Measurements from ENCODE around the gene ZNF664.

Gene ZNF664

DNA sequence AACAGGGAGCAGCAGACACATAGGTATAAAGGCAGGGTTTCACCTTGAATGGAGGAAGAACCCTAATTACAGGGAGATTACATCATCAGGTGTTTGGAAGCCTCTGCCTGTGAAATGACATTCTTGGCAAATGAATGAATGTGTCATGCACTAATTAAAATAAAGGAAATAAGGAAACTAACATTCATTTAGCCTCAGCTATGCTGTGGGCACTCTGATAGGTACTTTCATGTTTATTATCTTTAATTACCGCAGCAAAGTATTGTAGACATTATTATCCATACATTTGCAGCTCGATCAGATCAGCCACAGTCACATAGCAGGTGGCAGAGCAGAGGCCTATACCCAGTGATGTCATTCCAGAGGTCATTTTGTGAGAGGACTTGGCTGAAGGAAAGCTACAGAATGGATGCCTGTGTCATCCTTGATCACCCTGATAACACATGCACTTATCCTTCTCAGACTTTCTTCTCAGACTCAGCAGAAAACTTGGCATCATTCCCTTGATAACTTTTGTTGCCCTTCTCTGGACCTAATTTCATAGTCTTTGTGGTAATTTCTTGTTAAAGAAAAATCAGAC, 18.4 kb downstream of the ZNF664 start:
- DNase-seq: no peak

DNA sequence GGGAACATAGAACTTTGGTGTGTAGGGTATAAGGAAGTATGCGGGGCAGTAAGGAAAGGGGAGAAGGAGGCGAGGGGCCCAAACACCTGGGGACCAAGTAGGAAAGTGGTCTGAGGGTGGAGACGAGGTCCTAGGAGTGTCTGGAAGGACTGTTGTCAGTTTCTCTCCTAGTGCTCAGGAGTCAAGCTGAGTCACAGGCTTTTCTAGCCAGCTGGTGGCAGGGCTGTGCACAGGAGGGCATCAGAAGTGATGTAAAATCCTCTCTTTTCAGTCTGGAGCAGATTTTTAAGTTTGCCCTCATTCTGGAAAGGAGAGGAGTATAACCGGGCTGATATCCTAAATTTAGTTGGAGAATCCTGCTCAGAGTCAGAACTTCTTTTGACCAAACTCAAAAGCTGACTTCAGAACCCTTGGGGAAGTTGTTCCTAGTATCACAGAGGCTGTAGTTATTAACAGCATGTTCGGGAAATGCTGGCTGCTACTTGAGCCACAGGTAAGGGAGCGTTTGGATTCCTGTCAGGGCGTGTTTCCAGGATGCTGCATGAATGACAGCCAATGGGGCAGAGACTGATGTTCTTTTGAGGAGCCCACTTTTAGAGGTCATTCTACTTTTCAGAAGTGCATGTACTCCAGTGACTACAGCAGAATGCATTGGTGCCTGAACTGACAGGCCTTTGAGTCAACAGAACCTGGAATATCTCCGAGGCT, 19.3 kb downstream of the ZNF664 start:
- no peak for DNase-seq

DNA sequence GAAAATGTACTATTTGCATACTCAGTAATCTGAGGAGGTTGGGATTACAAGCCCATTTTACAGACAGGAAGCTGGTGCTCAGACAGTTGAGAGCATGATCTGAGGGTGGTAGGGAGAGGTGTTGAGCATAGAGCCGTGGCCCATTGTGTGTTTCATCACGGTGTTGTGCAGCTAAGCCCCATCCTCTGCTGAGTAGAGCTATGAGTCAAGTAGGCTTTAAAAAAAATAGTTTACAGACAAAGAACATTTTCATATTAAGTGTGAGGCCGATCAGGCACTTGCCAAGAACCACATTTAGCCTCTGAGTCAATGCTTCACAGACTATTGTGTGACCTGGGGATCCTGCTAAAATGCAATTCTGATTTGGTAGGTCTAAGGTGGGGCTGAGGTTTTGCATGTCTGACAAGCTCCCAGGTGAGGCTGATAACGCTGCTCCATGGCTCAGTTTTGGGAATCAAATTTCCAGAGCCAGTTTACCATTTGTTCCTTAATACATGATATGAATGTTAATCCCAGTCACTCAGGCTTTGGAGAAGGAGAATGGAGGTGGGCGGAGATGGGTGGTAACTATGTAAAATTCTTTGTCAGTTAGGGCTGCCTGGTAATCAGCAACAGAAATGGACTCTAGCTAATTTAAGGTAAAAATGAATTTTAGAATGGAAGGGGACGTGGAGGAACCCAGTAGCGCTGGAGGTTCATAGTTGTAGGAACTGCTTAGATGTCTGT, 22.2 kb downstream of the ZNF664 start:
- DNase-seq: no peak

DNA sequence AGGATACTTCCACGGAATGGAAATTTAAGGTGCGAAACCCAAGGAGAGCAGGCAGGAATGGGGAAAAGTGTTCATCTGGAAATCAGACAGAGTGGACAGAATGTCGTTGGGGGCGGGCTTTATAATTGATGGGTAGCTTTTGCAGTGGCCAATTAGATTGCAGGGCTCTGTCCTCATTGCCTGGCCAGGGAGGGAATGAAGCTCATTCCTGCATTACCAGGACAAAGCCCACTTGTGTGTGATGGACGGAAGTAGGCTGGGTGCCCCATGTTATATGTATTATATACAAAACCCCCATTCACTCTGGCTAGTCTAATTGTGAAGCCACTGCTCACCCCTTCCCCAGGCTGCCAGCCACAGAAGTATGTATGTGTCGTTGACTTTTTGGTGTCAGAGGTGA, 23.6 kb downstream of the ZNF664 start:
- no peak for DNase-seq

DNA sequence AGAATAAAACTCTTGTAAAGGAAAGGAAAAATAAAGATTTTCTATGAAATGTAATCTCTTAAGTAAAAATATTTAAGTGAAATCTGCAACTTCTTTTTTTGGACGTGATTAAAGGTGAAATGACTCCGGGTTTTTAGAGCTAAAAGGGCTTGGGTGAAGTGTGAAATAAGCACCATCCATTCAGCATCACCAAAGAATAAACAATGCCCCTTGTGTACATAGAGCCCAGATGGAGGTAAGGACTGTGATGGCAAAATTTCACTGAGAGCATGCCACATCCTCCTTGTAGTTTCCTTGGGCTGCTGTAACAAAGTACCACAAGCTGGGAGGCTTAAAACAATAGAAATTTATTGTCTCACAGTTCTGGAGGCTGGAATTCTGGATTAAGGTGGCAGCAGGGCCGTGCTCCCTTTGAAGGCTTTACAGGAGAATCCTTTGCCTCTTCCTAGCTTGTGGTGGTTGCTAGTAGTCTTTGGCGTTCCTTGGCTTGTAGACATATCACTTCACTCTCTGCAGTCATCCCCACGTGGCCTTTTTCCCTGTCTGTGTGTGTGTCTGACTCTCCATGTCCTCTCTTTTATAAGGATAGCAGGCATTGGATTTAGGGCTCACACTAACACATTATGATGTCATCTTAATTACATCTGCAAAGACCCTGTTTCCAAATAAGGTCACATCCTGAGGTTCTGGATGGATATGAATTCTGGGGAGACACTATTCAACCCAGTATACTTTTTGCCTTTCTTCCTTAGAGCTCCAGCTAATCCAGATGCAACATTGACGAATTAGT, 24.2 kb downstream of the ZNF664 start:
- no peak for DNase-seq

DNA sequence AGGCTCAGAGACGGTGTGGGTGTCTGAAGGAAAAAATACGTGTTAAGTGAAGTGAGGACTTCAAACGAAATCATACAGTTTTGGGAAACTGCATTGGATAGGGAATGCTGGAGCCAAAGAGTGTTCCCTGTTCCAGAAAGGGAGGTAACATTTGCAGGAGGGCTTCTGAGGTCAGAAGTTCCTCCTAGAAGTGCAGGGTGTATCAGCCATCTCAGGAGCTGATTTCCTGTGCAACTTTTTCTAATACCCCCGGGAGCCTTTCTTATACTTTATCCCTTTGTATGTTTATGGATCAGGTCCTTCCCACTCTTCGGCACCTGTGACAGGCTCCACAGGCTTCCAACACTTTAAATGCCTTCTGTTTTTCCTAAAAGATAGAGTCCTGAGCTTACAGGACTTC, 24.9 kb downstream of the ZNF664 start:
- DNase-seq: no peak

DNA sequence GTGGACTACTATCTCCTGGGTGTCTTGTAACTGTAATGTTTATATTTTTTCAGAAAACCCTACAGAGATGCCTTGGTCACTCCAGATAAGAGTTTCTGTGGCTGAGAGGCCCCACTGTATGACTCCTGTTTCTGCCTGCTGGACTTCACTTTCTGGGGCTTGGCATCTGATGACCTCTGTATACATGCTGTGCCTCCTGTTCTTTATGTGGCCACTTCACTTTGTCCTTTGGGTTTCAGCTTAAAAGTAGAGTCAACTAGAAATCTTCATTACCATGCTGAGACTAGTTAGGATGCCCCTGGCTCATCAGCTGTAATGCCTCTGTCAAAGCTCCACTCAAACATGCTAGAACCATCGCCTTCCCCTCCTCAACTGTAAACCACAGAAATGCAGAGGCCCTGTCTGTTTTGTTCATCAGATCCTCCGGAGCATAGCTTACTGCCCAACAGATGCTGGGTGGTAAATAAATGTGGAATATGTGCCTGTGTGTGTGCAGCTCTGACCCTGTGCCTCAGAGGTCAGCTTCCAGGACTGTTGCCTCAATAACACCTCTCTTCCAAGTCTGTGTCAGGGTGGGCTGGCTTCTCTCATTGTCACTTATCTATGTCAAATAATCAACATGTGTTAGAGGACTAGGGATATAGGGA, 25.5 kb downstream of the ZNF664 start:
- DNase-seq: no peak

DNA sequence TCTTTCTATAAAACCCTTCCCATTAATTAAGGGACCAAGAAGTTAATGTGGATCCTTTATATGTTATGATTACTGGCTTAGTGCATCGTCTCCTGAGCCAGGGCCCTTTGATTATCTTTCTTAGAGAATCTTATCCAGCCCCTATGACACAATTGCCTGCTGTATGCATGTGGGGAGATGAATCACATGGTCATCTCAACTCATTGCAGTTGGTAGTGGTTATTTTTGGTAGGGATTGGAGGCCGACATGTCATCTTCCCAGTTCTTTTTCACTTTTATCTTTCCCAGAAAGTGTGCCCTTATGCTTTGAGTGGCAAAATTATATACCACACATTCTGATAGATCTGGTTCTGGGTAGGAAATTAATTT, 26.0 kb downstream of the ZNF664 start:
- DNase-seq: no peak

DNA sequence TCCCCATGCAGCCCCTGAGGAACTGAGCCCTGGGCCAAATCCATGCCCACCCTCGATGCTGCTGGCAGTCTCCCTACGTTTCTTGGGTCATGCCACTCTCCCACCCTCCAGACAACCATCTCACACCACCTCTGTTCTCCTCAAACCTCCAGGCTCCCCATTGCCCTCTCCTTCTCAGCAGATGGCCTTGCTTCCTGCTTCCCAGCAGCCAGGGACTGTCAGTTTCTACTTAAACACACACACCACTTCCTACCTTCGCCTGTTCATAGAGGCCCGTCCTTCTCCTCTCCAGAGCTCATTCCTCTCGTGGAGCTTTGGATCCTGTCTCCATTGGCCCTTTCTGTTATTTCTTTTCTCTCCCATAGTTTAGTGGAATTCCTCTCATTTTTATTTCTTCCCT, 27.1 kb downstream of the ZNF664 start:
- DNase-seq: no peak

DNA sequence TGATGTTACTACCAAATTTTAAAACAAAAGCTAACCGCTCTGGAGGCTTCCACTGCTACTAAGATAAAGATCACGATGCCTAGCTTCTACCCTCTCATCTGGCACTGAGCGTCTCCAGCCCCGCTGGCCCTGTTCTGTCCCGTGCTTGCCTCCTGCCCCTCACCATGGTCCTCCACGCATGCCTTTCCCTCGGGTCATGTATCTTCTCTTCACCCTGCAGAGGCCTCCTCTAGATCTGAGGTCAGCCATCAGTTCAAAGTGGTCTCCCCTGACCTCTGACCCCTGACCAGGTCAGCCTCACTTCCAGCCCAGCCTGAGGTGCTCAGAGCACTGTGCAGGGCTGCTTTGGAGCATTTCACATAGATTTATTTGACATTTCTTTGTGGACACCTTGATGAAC, 28.3 kb downstream of the ZNF664 start:
- no peak for DNase-seq

DNA sequence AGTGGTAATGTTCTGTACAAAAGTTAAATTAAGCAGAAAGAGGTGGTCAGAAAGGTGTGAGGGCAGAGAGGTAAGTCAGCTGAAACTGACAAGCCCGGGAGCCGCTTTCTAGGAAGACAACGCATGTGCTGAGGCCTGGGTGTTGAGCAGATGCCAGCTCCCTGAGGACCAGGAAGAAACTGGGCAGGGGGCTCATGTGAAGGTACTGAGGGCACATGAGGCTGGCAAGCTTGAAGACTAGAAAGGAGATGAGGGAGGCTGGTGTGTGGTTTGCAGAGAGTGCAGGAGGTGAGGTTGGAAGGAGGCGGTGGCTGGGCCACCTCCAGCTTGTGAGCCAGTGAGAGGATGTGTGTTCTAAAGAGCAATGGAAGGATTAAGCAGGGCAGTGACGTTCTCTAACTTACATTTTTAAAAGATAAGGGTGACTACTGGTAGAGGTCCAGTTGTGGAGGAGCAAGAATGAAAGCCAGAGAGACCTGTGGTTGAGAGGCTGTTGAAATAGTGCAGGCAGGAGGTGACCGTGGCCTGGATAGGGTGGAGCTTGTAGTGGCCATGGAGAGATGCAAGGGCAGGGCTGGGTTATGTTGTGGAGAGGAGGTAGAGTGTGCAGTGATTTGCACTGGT, 29.1 kb downstream of the ZNF664 start:
- no peak for DNase-seq

DNA sequence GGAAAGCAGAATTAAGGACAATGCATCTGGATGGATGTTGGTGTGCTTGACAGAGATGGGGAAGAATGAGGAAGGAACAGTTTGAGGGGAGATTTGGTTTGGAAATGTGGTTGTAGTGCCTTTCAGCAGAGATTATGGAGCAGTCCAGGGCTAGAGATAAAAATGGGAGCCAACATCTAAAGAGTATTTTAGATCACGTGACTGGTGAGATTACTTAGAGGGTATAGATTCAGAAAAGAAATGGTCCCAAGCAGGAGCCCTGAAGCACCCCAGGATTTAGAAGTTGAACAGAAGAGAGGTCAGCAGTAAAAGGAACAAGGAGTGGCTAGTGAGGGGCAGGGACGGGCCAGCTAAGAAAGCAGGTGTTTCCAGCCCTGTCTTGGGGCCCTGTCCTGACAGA, 29.6 kb downstream of the ZNF664 start:
- DNase-seq: no peak

DNA sequence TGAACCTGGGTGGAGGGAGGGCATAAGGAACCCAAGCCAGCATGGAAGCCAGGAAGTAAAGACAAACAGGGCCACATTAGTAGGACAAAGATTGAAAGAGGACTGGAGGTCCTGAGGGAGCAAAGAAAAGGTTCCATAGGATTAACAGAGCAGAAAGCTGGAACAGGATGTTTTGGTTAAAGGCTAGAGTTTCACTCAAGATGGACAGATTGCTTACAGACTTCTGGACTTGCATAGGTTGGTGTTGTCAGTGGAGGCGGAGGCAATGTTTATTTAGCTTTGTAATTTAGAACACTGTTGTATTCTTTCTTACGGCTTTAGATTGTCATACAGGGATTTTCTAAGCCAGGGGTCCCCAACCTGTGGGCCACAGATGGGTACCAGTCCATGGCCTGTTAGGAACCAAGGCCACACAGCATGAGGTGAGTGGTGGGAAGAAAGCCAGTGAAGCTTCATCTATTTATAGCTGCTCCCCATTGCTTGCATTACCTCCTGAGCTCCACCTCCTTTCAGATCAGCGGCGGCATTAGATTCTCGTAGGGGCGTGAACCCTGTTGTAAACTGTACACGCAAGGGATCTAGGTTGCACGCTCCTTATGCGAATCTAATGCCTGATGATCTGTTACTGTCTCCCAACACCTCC, 31.3 kb downstream of the ZNF664 start:
- no peak for DNase-seq

DNA sequence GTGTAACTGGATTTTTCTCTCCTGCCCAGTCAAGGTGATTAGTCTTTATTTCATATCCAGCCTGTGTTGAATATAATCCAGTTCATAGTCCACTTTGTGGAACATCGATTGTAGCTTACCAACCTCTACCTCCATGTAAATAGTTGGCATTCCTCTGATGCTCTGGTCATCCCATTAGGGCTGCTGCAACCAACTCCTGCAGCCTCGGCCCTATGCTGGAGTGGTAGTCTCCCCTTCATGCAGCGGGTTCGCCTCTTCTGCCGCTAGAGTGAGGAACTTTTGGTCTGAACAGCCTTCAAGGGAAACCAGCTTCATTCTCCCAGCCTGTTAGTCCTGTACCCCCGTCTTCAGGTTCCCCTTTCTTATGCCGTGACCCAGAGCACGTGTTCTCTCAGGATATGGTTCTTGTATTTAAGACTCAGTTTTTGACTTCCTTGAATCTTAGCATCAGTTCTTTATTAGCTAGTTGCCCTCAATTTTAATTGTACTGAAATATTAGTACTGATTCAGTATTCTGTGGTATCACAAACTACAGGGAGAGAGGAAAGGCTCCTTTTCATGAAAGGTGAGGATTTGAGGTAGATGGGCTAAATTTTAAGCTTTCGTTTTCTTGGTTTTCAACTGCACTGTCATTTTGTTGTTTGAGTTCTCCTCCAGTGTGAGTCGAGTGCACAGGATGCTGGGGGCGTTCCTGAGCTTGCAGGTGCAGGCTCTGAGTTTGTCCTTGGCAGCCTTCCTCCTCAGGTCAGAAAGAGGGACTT, 33.2 kb downstream of the ZNF664 start:
- DNase-seq: no peak

DNA sequence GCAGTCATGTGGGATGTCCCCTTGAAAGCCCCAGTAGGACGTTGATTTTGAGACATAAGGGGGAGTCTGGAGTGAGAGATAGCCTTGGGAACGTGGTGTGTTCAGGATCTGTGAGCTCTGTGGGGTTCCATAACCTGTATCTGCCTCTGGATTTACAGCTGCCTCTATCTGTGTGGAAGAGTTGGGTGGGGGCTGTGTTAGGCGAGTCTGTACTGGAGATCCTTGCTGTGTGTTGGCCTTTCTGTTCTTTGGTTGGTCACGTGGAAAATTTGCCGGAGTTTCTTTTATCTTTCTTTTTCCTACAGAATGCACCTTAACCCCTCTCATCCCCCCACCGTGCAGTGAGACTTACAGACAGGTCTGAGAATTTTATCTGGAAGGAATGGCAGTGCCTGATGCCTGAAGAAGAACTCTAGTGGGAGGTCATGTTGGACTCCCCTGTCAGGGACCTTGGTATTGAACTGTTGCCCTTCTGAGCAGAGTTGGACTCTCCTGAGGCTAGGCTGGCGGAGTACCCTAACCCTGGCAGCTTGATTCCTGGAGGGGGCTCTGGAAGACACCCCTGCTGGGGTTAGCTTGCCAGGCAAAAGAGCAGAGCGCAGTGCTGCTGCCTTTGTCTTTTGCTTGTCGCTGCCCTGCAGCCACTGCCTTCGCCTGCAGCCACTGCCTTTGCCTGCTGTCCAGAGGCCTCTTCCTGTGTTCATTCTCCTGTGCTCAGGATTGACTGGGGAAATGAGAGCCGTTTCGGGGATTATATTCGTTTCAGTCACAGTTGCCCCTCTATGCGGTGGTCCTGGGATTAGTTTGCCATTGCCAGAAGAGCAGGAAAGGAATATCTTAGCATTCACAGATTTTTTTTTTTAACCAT, 34.1 kb downstream of the ZNF664 start:
- no peak for DNase-seq

DNA sequence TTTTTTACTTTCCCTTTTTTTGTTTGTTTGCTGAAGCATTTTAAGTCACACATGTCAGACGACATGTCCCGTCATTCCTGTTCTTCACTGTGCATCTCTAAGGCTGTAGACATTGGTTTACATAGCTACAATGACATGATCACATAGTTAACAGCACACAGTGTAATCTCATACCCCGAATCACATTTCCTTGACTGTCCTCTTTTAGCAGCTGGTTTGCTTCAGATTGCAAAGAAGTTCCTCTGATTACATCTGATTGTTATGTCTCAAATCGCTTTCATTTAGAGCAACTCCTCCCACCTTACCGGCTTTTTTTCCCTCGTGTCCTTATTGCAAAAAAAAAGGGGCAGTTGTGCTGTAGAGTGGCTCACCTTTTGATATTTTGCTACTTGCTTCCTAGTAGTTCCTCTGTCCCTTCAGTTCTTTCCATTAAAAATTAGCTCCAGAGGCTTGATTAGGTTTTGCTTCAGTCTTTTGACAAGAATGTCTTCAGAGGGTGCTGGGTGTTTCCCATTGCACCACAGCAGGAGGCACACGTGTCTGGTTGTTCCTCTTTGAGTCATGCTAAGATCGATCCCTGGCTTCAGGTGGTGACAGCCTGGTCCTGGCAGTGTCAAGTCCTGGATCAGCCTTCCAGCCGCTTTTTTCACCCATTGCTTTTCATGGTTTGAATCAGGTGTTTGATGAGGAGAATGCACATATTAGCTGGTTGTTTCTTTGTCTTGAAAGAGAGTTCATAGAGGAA, 35.0 kb downstream of the ZNF664 start:
- DNase-seq: no peak

DNA sequence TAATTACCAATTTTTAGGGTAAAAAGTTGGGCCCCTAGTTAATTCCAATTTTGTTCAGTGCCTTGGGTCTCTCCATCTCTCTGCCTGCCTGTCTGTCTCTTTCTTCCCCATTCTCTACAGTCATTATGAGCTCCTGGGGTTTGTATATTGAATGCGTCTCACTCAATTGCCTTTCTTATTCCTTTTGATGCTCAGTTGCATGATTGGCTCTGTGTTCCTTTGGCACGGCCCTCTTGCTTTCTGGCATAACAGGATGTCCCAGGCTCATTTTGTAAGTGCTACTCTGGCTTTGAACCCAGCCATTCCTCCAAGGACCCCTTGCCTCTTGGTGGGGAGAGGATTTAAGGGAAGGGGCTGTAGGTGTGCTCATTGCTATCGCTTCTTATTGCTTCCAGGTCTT, 35.6 kb downstream of the ZNF664 start:
- DNase-seq: no peak

DNA sequence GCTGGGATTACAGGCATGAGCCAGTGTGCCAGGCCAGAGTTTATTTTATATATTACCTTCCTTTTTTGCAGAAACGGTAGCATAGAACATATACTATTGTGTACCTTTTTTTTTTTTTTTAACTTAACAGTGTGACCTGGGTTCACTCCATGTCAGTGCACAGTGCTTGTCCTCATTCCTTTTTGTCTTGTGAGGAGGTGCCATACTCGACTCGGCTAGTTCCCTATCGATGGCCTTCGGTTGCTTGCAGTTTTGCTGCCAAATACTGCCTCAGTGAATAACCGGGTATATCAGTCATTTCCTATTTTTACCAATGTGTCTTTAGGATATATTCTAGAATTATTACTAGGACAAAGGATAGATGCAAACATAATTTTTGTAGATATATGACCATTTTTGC, 36.8 kb downstream of the ZNF664 start:
- no peak for DNase-seq

DNA sequence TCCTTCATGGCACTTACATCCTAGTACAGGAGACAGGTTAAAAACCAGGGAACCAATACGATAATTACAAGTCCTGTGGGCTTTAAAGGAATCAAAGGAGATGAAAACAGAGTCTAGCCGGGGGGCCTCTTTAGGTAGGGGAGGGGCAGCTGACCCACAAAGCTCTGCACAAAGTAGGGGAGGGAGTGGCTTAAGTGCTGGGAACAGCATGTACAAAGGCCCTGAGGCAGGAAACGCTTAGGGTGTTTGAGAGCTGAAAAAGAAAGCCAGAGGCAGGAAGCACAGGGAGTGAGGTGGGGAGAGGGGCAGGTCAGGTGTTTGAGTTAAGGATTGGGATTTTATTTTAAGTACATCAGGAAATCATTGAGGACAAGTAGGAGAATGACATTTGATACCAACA, 37.7 kb downstream of the ZNF664 start:
- no peak for DNase-seq
